DND-41 (cell line): Measurements from ENCODE around the gene MSL3B.

ENCODE experiments used
- ATAC-seq: fragments of 200-7000 bp; cut with Tn5 transposase; 3 replicates; pipeline ENCODE4 v1.9.1; 2021; ENCODE audit warnings: low read depth; ENCODE audit not compliant: insufficient read depth
- DNase-seq: peaks from one replicate; pipeline ENCODE4 v3.0.0-alpha.2; 2020
- H2AFZ ChIP-seq: 2 replicates; pipeline ENCODE4 v1.6.0; 2012; ENCODE audit warnings: low read depth, low read length
- H3K27ac ChIP-seq: 2 replicates; pipeline ENCODE4 v1.5.1; 2012; ENCODE audit warnings: low read length, inconsistent platforms
- H3K27me3 ChIP-seq: fragments of 200-600 bp; sonication (generic); 2 replicates; pipeline ENCODE4 v1.6.0; 2012; ENCODE audit warnings: low read length, mild to moderate bottlenecking, inconsistent platforms; ENCODE audit not compliant: insufficient read depth, poor library complexity
- H3K36me3 ChIP-seq: 2 replicates; pipeline ENCODE4 v1.5.1; 2012; ENCODE audit warnings: low read length, inconsistent platforms; ENCODE audit not compliant: insufficient read depth
- H3K4me1 ChIP-seq: 2 replicates; pipeline ENCODE4 v1.5.1; 2012; ENCODE audit warnings: mild to moderate bottlenecking, low read length; ENCODE audit not compliant: insufficient read depth
- H3K4me2 ChIP-seq: 2 replicates; pipeline ENCODE4 v1.6.0; 2012; ENCODE audit warnings: mild to moderate bottlenecking, moderate library complexity, low read length, inconsistent platforms; ENCODE audit not compliant: insufficient read depth
- H3K4me3 ChIP-seq, 2 experiments: fragments of 200-600 bp in 1 of 2; shearing (Covaris generic) in 1 of 2; 2 replicates each; pipeline ENCODE4 v1.5.1; 2012 to 2016; ENCODE audit warnings: inconsistent platforms in 2 of 2, low read length in 2 of 2, mild to moderate bottlenecking in 2 of 2, low read depth in 1 of 2, moderate library complexity in 1 of 2
- H3K79me2 ChIP-seq: 2 replicates; pipeline ENCODE4 v1.6.0; 2012; ENCODE audit warnings: low read length, inconsistent platforms; ENCODE audit not compliant: insufficient read depth
- H3K9ac ChIP-seq: 2 replicates; pipeline ENCODE4 v1.6.0; 2012; ENCODE audit warnings: low read depth, mild to moderate bottlenecking, inconsistent platforms, low read length, moderate library complexity
- H3K9me3 ChIP-seq: 2 replicates; pipeline ENCODE4 v1.5.1; 2012; ENCODE audit warnings: low read length, moderate library complexity, mild to moderate bottlenecking, inconsistent platforms; ENCODE audit not compliant: insufficient read depth, severe bottlenecking
- H4K20me1 ChIP-seq: 2 replicates; pipeline ENCODE4 v1.6.0; 2012; ENCODE audit warnings: low read length; ENCODE audit not compliant: insufficient read depth
- CTCF ChIP-seq: IDR thresholded peaks from 2 replicates; pipeline ENCODE4 v1.5.1; 2012; ENCODE audit warnings: borderline replicate concordance, low read length, moderate library complexity, mild to moderate bottlenecking; ENCODE audit not compliant: poor library complexity, severe bottlenecking; ENCODE audit errors: extremely low read depth
- EZH2 ChIP-seq: IDR thresholded peaks from 3 replicates; pipeline ENCODE4 v1.6.1; 2012; ENCODE audit warnings: borderline replicate concordance, low read depth, mild to moderate bottlenecking, moderate library complexity, low read length, inconsistent platforms; ENCODE audit not compliant: severe bottlenecking

The MSL3B gene

GRCh38 chr2:233849607-233850271 is 18.4 kb downstream of the MSL3B start:
- peaks cover 62% of the 10 kb centered on the region for H3K4me1 ChIP-seq
- H3K4me3 ChIP-seq = no peak overlapping the region
- no peaks in the 10 kb centered on the region for H3K9me3 ChIP-seq
- H3K36me3 ChIP-seq = peaks cover 93% of the 10 kb centered on the region
- H3K4me2 ChIP-seq = peak overlapping the region; percentile 84
- ATAC-seq = no peak
- H3K79me2 ChIP-seq = peaks cover 96% of the 10 kb centered on the region
- H4K20me1 ChIP-seq = peaks cover 71% of the 10 kb centered on the region
- TF ChIP-seq CTCF (no peak), EZH2 (no peak)
- H2AFZ ChIP-seq = no peak overlapping the region
- no peak for DNase-seq
- no peak overlapping the region; the same call in 1 of the 2 replicates for H3K9ac ChIP-seq
- peak overlapping the region; percentile 8; the same call in 1 of the 2 replicates for H3K27ac ChIP-seq
- no peaks in the 10 kb centered on the region for H3K27me3 ChIP-seq

GRCh38 chr2:233848276-233848675 is 19.9 kb downstream of the MSL3B start:
- no peak overlapping the region for H3K27ac ChIP-seq
- peak overlapping the region; percentile 17; the same call in 1 of the 2 replicates for H3K4me2 ChIP-seq
- H3K79me2 ChIP-seq = peaks cover 97% of the 10 kb centered on the region
- peaks cover 66% of the 10 kb centered on the region for H3K4me1 ChIP-seq
- H3K4me3 ChIP-seq = no peak overlapping the region
- DNase-seq (no peak), ATAC-seq (no peak)
- H3K9me3 ChIP-seq = no peaks in the 10 kb centered on the region
- H3K9ac ChIP-seq = no peak overlapping the region
- no peaks in the 10 kb centered on the region for H3K27me3 ChIP-seq
- no peak overlapping the region for H2AFZ ChIP-seq
- TF ChIP-seq CTCF (no peak), EZH2 (no peak)
- peaks cover 81% of the 10 kb centered on the region for H4K20me1 ChIP-seq
- H3K36me3 ChIP-seq = peaks cover 98% of the 10 kb centered on the region

- no peak for TF ChIP-seq CTCF
- Histone ChIP-seq H3K79me2 (peaks cover 97% of the 10 kb centered on the region), H3K4me1 (peaks cover 60% of the 10 kb centered on the region), H4K20me1 (peaks cover 78% of the 10 kb centered on the region), H3K36me3 (peaks cover 98% of the 10 kb centered on the region), H3K4me2 (peak overlapping the region; percentile 21; the same call in 1 of the 2 replicates), H3K27ac (no peak overlapping the region), H3K27me3 (no peaks in the 10 kb centered on the region), H3K9me3 (no peaks in the 10 kb centered on the region), H2AFZ (no peak overlapping the region), H3K4me3 (no peak overlapping the region), H3K9ac (no peak overlapping the region)
- DNase-seq = no peak
- ATAC-seq = no peak
These were observed 20.8 kb downstream of the MSL3B start for GRCh38 chr2:233847248-233847898.
